ENCODE measurements around the gene PRKCE.

PRKCE gene

DNA sequence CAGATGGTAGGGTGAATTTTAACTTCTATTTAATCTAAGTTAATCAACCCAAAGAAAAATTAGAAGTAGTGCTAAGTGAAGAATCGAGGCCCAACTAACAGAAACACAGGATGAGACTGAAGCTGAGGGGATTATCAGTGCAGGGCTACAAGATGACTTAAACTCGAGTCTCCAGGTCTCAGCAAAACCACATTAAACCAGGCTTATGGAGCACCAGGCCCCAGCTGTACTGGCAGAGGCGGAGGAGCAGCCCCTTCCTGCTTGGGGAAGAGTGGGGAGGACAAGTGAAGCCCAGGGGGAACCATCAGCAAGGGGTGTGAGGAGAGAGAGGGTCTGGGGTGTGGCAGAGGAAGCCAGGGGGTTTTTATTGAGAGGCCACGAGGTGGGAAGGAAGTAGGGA is 509.8 kb downstream of the PRKCE start:
- TF ChIP-seq GATA2 (IDR thresholded peaks at IDR 0.05; ENCODE audit: low read depth, low read length) (no peak), GATA3 (IDR thresholded peaks at IDR 0.05; ENCODE audit: low read depth, low read length) (no peak)

DNA sequence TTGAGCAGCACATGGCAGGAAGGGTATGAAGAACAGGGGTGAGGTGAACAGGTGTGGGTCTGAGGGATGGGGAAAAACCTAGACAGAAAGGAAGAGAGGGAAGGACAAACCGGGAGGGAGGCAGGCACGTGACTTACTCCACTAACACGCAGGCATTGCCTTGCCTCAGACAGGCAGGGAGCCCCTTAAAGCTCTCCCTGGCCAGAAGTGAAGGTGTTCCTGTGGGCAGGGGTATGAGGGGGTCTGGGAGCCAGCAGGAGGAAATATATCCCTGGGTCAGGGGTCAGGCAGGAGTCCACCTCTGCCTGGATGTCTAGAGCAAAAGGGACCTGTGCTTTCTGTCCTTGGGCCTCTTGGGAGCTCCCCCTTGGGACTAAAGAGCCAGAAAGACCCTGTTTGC is 510.4 kb downstream of the PRKCE start:
- TF ChIP-seq GATA3 (IDR thresholded peaks at IDR 0.05; ENCODE audit: low read depth, low read length) (no peak), GATA2 (IDR thresholded peaks at IDR 0.05; ENCODE audit: low read depth, low read length) (no peak)

DNA sequence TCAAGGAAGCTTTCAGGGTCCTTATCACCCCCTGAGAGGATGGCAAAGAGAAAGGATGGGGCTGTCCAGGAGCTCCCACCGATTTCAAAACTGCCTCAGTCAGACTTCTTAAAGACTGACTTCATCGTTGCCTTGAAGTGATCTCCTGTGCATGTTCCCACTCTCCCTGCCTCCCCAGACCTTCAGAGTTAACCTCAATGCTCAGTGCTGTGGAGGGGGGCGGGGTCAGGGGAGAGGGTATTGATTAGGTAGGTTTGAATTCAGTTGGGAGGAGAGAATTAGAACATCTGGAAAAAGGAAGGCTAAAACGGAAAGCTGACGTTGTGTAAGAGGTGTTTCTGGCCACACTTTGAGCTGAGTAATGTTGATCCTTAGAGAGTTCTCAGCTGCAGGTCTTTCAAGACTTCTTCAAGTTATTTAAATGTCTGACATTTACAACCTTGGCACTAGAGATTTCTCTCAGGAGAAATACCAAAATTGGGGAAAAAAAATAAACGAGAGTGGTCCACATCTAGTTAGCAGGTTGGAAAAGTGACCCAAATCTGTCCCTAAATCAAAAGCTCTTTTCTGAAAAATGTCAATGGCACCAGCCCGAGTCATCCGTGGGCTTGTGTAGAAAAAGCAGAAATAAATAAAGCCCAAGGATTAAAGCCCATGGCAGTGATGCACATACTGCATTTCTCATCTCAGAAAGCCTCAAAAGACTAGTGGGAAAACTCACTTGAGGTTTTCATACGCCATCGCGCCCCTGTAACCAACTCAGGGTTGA is 511.0 kb downstream of the PRKCE start:
- TF ChIP-seq GATA3 (IDR thresholded peaks at IDR 0.05; ENCODE audit: low read depth, low read length) (no peak), GATA2 (IDR thresholded peaks at IDR 0.05; ENCODE audit: low read depth, low read length) (no peak)

DNA sequence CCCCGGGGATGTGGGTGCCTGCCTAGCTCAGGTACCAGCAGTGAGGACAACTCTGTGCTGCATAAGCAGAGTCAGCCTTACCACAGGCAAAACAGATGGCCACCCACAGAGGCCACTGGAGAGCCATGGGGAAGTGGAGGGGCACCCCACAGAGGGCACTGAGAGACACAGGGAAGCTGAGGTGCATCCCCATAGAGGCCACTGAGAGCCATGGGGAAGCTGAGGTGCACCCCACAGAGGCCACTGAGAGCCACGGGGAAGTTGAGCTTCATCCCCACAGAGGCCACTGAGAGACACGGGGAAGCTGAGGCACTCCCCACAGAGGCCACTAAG is 511.6 kb downstream of the PRKCE start:
- TF ChIP-seq GATA2 (IDR thresholded peaks at IDR 0.05; ENCODE audit: low read depth, low read length) (no peak), GATA3 (IDR thresholded peaks at IDR 0.05; ENCODE audit: low read depth, low read length) (no peak)

DNA sequence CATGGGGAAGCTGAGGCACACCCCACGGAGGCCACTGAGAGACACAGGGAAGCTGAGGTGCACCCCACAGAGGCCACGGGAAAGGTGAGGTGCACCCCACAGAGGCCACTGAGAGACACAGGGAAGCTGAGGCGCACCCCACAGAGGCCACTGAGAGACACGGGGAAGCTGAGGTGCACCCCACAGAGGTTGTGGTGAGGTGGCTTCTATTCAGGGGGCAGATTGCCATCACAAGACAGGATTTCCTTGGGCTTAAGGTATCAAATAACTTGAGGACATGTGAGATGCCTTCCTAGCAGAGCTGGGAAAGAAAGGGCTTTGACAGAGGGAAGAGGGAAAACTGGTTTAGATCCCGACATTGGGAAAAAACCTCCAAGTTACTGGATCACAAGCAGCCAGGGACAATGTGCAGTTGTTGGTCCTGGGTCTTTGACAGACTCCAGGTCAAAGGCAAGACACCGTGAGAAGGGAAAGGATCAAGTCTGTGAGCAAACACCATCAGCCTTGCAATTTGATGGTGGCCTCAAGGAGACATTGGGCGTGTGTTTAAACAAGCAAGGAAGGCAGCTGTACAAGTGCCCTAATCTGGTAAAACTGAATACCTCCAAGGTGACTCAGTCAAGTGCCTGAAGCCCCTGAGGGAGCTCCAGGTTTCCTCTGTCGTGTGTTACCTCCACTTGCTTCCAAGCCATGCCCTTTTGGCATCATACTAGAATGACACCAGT is 512.5 kb downstream of the PRKCE start:
- TF ChIP-seq GATA3 (IDR thresholded peaks at IDR 0.05; ENCODE audit: low read depth, low read length) (no peak), GATA2 (IDR thresholded peaks at IDR 0.05; ENCODE audit: low read depth, low read length) (no peak)

DNA sequence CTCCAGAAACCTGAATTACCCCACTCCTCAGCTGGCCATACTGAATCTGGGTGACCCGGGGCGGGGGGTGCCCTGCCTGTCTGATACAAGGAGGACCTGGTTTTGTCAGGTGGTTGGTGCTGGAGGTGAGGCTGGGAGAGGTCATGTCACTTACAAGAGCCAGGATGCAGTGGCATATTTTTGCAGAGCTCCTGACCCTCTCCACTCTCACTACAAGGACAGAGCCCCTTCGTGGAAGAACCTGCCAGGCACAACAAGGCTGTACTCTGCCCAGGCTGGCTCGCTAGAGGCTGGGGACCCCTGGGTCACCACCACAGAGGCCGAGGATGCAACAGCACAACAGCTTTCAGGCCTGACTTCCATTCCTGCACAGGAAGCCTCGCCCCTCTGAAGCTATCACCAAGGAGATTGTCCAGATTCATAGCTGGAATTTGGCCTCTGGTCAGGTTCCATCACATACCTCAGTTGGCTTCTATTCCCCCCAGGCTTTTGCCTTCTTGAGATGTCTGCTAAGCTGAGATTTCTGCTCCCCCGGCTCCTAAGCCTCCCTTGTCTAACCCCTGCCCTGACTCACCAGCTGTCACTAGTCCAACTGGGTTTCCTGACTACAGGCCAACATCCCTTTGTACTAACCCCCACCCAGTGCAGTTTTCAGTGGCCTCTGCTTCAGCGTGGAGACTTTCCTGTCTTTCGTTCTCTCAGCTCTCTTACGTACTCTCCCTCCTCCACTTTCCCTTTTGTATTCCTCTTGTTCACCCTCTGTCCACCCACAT is 513.2 kb downstream of the PRKCE start:
- TF ChIP-seq GATA3 (IDR thresholded peaks at IDR 0.05; ENCODE audit: low read depth, low read length) = no peak
- TF ChIP-seq GATA2 (IDR thresholded peaks at IDR 0.05; ENCODE audit: low read depth, low read length) = no peak

DNA sequence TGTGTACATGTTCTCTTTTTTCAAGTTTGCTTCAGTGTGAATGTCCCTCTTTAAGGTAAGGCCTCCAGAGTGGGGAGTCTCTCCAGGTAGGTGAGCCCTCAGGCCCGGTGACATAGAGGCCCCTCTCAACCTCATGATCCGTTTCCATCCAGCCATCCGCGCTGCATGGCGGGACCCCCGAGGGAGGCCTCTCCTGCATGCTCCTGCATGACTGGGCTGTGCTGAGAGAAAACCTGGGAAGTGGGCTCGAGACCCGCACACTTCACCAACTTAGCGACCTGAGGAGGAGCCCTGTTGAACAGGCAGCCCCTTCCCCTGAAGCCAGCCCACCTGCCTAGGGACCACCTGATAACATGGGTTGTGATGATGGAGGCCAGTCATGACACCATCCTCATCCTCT is 514.4 kb downstream of the PRKCE start:
- TF ChIP-seq GATA2 (IDR thresholded peaks at IDR 0.05; ENCODE audit: low read depth, low read length) = no peak
- TF ChIP-seq GATA3 (IDR thresholded peaks at IDR 0.05; ENCODE audit: low read depth, low read length) = no peak

DNA sequence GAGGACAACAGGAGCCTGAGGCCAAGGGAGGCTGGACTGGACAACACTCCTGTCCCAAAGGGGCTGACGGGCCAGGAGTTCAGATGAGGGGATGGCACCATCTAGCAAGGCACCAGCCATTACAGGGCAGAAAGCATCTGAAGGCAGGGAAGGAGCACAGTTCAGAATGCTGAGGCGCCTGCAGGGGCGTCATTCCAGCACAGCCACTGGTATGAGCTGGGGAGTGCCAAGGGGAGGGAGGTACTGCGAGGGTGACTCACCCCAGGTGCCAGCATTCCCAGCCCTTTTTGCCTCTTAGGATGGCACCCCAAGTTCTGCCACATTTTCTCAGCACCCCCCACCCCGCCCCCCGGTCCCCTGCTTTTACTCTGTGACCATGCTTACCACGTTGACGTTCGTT is 515.9 kb downstream of the PRKCE start:
- TF ChIP-seq GATA2 (IDR thresholded peaks at IDR 0.05; ENCODE audit: low read depth, low read length) (no peak), GATA3 (IDR thresholded peaks at IDR 0.05; ENCODE audit: low read depth, low read length) (no peak)

DNA sequence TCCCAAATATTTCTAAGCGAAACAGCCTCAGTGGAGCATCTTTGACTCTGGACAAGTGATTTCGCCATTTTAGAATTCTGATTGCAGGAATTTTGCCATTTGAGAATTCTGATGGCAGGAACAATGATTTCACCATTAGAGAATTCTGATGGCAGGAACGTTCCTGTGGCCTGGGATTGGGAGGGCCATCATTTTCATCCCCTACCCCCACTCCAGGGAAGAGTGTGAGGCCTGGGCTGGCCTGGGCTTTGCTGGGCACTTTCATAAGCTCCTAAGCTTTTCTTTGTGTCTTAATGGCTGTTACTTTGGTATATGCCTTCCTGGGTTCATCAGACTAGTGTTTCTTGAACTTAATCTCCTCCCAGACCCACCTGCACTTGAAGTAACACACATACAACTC is 516.4 kb downstream of the PRKCE start:
- TF ChIP-seq GATA3 (IDR thresholded peaks at IDR 0.05; ENCODE audit: low read depth, low read length) = no peak
- no peak for TF ChIP-seq GATA2 (IDR thresholded peaks at IDR 0.05; ENCODE audit: low read depth, low read length)

DNA sequence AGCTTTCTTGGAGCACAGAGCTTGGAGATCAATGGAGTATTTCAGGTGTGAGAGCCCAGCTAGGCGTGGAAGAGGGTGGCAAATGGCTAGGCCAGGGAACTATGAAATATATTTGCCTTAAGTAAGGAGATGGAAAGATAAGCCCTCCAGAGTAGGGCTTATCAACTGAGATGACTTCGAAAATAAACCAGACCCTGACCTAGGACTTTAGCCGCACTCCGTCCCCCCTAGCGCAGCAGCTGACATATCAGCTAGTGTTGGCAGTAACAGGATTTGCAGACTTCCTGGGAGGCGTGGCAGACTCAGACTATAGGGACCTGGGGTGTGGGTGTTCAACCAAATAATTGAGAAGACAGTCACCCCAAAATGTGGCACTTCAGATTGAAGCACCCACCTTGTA is 518.0 kb downstream of the PRKCE start:
- TF ChIP-seq GATA2 (IDR thresholded peaks at IDR 0.05; ENCODE audit: low read depth, low read length) = peak; percentile 51; the same call in 1 of the 2 replicates
- no peak for TF ChIP-seq GATA3 (IDR thresholded peaks at IDR 0.05; ENCODE audit: low read depth, low read length)

DNA sequence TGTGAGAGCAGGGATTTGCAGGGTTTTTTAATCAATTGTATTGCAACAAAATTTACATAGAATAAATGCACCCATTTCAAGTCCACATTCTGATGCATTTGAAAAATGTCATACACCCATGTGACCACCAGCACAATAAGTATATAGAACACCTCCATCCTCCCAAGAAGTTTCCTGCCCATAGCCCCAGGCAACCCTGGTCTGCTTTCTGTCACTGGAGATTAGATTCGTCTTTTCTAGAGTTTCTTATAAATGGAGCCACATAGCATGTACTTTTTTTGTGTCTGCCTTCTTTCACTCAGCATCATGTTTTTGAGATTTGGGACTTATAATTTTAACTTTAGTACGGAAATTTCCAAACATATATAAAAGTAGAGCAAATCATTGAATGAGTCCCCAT is 518.6 kb downstream of the PRKCE start:
- TF ChIP-seq GATA2 (IDR thresholded peaks at IDR 0.05; ENCODE audit: low read depth, low read length) = no peak
- no peak for TF ChIP-seq GATA3 (IDR thresholded peaks at IDR 0.05; ENCODE audit: low read depth, low read length)

DNA sequence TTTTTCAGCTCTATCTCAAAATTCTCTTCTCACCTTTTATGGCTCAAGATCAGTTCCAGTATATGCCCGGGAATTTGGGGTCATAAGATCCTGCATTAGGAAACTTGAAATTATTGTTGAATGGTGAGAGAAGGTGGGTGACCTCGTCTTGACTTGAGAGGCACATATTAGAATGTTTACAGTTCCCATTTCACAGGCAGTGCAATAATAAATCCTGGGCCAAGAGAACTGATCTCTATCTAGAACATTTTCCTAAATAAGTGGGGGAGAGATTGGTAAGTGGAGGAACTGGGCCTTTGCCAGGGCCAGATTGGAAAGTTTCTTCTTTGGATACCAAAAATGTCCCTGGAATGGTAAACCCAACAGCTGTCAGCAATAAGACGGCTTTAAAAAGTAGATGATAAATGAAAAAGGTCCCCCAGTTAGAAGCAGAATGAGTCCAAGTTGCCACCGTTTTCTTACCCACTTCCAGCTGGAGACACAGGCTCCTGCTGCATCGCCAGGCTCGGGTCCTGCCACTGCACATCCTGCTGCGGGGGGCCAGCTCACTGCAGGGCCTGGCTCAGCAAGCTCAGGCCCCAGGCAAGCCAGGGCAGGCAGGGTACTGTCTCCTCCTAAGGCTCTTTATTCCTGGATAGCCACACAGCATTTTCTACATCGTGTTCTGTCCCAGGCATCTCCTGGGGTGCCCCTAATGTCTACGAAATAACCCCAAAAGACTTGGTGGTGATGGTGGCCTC is 519.3 kb downstream of the PRKCE start:
- no peak; the same call in 1 of the 2 replicates for TF ChIP-seq GATA2 (IDR thresholded peaks at IDR 0.05; ENCODE audit: low read depth, low read length)
- TF ChIP-seq GATA3 (IDR thresholded peaks at IDR 0.05; ENCODE audit: low read depth, low read length) = no peak

DNA sequence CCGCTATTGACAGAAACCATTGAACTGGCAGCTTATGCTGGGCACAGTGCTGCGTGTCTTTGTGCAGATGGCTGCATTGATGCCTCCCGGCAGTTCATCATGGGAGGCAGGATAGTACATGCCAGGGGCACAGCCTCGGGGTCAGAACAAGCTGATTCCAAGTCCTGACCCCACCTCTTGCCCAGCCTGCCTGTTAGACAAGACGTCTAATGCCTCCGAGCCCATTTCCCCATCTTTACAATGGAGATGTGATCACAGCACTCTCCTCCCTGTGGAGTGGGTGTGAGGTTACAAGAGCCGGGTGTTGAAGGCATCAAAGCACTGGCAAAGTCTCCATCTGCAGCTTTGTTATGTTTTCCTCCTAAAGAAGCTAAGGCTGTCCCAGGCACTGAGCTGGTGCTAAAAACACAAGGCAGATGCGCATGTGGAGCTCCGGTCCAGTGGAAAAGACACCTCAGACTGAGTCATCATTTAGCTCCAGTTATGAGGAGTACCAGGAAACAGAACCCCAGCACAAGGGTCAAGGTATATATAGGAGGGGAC is 520.0 kb downstream of the PRKCE start:
- TF ChIP-seq GATA2 (IDR thresholded peaks at IDR 0.05; ENCODE audit: low read depth, low read length) (no peak), GATA3 (IDR thresholded peaks at IDR 0.05; ENCODE audit: low read depth, low read length) (no peak)
